NCI-H2196 treated with DMSO at 0.1 percent for 48 hours (cell line): ENCODE measurements around the gene LTF.
"Not testable (repeated sequence)": the region's sequence is repeated elsewhere in the genome, so short reads cannot be mapped to it uniquely, and the experiment has no call there.

ENCODE experiments used
- DNase-seq: peaks from one replicate; lab custom pipeline; 2025; ENCODE audit not compliant: unreplicated experiment; lab: John Stamatoyannopoulos, UW

LTF gene

GRCh38 chr3:46398186-46398955 lies 66.3 kb downstream of the LTF start:
- DNase-seq, result no peak

DNA sequence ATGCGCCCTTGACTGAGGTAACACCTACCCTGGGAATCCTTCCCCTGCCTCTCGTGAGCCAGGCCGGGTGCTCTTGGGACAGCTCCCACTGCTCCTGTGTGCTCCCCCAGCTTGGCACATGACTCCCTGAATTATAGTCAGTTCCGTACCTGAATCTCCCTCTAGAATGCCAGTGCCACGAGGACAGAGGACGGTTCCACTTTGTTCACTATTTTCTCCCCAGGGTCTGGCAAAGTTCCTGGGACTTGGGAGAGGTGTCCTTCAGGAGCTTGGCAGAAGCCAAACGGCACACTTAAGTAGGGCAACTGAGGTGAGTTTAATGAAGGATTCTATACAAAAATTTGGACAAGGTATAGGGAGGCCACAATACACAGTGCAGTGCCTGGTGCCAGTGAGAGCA lies 67.6 kb downstream of the LTF start:
- DNase-seq, result no peak

DNA sequence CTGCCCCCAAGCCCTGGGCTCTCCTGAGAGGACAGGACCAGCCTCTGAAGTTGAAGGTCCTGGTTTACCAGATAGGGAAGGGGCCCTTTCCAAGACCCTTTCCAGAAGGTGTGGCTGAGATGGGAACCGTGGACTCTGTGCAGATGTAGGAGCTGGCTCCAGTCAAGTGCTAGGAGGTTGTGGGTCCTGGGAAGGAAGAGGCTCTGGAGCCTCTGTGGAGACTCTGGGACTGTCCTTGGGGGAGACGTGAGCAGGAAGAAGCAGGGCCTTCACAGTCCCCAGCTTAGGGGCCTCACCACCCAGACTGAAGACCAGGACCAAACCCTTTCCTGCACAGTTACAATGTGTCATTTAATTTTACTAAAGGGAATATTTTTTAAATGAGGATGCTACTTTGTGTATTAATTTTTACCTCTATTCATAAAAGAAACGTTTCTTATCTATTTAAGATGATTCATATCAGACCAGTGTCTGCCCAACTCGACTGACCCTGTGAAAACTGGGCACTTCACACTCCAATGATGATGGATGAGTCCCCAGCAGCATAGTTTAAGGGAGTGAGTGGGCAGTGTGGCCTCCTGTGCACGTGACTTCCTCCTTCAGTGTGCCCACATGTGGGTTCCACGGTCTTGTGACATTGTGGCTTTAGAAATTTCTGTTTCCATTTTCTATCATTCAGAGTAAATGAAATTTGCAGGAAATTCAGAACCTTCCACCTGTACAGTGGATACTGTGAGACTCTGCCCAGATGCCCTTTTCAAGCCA lies 68.8 kb downstream of the LTF start:
- DNase-seq, result no peak

GRCh38 chr3:46395210-46395661 lies 69.5 kb downstream of the LTF start:
- DNase-seq, result no peak

DNA sequence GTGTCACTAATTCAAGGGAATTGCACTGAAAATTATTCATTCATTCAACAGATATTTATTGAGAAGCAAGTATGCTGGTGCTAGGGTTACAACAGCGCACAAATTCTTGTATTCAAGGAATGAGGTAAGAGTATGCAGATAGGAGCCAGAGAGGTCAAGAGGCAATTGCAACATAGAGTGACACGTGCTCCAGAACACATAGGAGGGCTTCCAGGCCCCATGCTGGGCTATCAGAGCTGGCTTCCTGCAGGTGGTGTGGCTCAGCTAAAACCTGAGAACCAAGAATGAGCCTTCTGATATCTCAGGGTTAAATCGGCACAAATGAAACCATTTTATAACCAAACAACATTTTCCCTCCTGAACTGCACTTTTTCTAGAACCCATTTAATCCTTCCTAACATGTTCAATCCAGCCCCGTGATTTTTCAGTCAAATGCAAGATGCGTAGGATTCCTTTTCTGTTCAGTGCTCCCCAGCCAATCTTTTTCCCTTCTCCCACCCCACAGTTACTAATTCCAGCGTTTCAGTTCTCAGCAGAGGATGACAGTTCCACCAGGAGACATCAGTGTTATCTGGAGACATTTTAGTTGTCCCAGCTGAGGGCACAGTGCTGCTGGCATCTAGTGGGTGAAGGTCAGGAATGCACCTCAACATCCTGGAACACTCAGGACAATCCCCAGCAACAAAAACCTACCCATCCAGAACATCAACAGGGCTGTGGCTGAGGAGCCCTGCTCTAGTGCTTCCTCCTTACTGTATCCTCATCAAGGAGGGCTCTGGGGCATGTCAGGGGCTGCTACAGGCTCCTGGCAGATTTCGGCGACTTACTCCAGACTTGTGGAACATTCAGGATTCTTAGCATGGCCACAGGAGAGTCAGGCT lies 70.9 kb downstream of the LTF start:
- no peak for DNase-seq

GRCh38 chr3:46393011-46393410 lies 71.7 kb downstream of the LTF start:
- no peak for DNase-seq

DNA sequence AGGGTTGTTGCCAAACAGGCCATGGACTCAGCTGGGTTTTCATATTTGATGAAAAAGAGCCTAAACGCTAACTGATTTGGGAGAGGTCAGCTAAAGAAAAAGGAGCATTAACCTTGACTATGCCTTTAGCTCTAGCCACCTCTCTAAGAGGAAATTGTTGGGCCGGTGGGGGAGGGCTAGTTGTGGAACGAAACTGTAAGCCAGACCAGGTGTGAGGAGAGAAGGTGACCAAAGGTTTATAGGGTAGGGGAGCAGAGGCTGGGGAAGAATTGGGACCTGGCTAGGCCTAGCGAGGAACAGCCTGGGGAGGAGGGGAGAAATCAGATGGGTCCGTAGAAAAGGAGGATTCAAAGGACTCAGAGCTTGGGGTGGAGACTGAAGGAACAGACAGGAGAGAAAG lies 73.2 kb downstream of the LTF start:
- not testable (repeated sequence) for DNase-seq

GRCh38 chr3:46389306-46389705 lies 75.4 kb downstream of the LTF start:
- no peak for DNase-seq

- not testable (repeated sequence) for DNase-seq
These were observed 75.9 kb downstream of the LTF start for GRCh38 chr3:46388847-46389246.

GRCh38 chr3:46386205-46386604 lies 78.5 kb downstream of the LTF start:
- no peak for DNase-seq
